HG03354 (cell line): ENCODE measurements around the gene BABAM2.

Experiments
- ATAC-seq: cut with Tn5 transposase; IDR thresholded peaks from one replicate; pipeline ENCODE4 v1.9.1; 2021; ENCODE audit warnings: mild to moderate bottlenecking; ENCODE audit not compliant: unreplicated experiment, poor library complexity, severe bottlenecking

Gene BABAM2

DNA sequence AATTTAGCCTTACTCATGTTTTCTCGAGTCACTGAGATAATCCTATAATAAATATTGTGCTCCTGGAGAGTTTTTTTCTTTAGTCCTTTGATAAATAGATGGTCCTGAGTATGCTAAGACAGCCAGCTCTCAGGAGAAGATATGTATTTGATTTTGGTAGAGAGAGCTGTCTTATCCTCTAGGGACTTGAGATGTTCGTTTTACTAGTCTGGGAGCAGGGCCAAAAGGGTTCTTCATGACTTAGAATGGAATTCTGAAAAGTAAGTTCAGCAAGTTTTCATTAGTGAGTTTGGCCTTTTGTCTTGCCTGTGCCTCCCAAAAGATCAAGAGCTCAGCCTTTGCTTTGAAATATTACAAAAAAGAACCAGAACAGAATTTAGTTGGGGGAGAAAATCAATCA lies 246.7 kb downstream of the BABAM2 start:
- no peak for ATAC-seq

DNA sequence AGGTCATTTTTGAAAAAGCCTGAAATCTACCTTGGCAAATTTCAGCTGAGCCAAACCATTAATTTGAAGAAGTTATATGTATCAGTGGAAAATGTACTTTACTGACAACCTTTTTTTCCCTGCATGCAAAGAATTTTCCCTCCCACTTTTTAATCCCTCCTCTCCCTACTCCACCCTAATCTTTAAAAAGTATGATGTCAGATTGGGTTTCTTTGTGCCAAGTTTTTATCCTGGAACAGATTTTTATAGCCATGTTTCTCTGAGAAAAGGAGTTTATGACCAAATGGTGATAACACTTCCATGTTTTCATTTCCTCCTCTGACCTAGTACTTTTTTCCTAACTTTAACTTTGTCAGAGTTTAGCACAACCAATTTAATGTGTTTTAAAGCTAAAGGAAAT lies 251.9 kb downstream of the BABAM2 start:
- ATAC-seq: no peak

DNA sequence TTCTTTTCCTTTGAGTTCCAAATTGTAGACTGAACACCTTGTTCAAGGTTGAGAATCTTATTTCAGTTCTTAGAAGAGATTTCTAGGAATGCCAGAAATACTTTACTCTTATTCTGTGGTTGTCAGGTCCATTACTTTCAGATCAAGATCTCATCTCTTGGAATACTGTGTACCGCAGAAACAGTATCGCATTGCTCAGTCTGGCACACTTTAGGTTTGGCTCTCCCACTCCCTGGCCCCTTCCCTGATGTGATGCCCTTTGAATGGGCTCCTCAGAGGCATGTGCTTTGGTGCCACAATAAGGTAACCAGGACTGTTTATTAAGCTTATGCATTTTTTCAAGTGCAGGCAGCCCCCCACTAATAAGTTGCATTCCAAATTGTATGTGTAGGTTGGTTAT lies 257.5 kb downstream of the BABAM2 start:
- no peak for ATAC-seq

DNA sequence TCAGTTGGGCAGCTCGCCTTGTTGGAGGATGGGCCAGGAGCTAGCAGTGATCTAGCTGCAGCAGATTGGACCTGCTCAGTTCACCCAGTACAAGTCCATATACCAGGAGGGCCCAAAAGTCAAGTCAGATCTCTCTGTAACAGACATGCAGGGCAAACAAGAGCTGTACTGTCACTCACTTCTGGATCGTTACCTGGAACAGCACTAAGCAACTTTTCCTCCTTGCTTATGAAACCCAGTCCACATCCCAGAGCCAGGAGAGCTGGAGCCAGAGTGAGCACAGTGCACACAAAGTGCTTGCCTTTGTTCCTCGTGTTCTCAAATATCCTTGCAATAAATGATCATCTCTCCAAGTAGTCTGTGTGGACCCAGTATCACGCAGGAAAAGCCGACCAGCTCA lies 258.0 kb downstream of the BABAM2 start:
- no peak for ATAC-seq

DNA sequence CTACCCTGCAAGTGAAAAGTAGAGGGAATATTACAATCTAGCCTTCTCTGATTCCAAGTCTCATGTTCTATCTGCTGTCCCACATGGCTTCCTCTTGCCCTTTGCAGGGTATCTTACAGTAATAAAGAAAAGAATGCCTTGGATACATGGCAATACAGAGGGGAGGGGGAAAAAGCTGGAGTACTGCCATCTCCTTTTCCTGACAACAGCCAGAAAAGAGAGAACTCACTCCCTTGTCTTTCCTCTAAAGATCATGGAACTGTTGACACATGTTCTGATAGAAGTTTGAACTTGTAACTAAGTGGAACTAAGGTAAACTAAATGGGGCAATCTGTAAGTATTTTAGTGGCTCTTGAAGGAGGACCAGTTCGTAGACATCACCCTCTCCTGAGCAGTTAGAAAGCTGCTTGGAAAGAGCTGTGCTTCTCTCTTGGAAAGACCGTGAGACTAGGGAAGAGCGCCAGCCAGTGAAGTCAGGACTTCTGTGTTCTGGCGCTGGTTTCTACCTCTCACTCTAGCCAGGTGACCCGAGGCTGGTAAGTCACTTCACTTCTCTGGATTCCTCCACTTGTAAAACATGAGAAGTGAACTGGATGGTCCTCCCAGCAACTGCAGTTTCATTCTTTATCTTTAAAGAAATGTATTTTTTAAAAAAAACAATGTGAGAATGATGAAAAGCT lies 259.8 kb downstream of the BABAM2 start:
- no peak for ATAC-seq

DNA sequence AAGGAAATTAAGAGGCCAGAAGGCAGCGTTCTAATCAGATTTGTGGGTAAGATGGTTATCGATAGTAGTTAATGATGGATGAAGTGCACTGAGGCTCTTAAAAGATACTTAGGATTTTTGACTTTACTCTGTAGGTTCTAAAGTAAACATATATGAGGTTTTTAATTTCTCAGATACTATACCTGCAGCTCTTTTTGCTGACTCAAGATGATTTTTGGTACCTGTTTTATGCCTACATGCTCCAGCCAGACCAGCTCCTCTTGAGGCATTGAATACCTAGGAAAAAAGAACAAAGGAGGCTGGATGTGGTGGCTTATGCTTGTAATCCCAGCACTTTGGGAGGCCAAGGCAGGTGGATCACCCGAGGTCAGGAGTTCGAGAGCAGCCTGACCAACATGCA lies 260.5 kb downstream of the BABAM2 start:
- no peak for ATAC-seq

DNA sequence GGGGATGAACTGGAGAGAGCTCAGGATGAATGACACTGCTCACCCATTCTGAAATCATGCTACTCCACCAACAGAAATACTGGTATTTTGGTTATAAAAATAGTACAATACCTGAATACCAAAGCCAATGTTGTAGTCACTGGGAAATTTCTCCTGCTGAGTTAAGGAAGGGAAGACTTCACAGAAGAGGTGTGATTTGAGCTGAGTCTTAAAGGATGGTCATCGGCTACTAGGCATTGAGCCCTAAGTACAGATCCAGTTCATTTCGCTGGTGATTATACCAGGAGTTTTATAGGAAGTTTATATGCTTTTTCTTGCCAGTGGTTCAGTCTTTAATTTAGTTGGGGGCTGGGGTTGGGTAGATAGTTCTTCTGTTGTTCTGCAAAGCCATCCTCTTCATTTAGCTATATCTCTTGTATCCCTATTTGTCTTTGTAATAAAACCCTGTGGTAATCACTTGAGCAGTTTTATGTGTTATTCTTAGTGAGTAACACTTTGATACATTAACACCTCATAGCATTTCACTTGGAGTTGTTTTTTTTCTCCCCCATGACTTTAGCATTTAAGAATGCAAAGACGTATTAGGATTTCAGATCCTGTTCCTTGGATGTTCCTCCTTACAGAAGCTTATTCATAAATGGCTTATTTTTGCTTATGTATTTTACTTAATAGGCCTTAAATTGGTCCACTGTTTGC lies 262.2 kb downstream of the BABAM2 start:
- no peak for ATAC-seq

DNA sequence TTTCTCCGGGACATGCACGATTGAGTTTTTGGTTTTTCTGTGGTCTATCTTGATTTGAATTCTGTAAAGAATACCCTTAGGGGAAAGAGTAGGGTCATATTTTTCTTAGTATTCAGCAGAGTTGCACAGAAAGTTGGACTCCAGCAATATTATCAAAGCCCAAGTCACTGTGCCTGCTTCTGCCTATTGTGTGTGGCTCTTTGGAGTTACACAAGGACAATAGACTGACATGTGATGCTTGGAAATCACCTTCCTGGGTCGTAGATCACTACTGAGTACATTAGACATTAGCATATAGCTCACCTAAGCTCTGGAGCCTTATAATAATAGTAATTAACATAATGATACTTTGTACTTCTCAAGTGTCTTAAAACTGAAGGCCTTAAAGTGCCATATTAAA lies 263.3 kb downstream of the BABAM2 start:
- ATAC-seq: no peak

DNA sequence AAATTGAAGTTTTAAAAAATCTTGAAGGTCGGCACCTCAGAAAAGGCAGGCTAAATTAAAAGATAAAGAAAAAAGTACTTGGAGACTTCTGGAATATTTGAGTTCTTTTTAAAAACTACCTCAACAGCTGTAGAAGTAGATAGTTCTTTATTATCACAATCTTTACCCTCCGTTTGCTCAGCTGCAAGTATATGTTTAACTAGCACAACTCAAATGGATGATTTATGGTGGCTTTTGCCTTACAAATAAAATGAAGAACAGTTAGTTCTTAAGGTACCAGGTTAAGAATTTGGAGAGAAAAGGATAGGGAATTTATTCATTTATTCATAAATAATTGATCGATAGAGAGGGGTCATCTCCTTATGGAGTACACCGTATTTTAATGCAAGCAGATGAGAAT lies 264.6 kb downstream of the BABAM2 start:
- no peak for ATAC-seq

DNA sequence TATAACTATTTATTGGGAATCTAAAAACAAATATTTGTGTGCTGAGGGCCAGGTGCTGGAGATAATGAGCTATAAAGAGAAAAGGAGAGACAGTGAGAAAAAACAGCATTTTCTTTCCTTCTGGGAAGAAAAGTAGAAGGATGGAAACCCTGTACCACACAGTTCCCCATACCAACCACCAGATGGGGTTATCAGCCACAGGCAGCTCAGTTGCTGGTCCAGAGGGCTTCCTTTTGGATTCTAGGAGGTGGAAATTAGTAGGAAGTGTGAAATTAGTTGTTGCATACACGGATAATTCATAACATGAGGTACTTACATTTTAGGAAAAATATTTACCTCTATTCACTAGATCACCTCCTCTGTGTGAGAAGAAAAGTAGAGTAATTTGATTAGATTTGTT lies 265.1 kb downstream of the BABAM2 start:
- ATAC-seq: no peak

DNA sequence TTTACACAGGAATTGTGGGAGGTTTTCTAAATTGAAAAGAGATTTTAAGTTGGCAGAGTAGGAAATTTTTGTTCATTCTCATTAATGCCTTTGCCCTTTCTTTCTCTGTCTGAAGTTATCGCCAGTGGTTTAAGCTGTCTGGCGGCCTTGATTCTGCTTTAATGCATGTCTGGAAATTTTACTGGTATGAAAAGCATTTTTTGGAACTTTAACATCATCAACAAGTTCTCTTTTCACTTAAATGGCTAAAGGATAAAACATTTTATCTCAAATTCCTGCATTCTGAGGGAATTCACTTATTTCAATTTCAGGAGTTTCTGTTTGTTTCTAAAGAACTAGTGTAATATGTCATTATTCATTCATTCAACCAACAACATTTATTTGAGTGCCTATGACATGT lies 268.3 kb downstream of the BABAM2 start:
- ATAC-seq: no peak

DNA sequence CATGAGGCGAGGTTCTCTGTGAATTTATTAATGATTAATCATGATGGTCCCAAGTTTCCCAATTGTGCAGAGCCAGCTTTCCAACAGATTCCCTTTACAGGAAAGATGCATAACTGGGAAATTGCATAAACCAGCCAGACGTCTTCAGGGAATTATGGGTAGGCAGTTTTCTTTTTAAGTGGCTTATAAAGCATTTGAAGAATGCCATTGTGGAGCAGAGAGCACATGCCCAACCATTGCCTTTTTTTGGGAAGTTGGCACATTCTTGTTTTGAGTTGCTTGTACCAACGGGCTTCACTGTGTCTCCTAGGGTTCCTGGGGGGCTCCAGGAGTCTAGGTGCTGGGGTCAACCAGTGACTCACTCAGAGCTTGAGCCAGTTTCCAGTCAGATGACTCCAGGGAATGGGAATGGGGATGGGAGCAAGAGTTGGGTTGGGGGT lies 270.5 kb downstream of the BABAM2 start:
- no peak for ATAC-seq

DNA sequence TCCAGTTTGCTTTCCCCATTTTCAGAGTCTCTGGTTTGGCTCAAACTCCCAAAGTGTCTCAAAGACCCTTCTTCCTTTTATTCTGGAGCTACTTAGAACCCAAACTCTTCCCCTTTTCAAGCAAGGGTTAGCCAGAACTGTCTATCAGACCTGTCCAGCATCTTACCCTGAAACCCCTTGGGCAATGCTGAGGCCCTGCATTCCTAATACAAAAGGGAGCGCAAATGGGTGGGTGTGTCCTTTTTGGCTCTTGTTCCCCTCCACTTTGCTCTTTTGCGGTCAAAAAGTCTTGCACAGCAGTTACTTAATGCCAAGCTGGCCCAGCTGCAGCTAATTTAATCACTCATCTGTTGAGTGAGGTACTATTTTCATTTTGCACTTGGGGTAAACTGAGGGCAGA lies 270.9 kb downstream of the BABAM2 start:
- ATAC-seq: no peak

DNA sequence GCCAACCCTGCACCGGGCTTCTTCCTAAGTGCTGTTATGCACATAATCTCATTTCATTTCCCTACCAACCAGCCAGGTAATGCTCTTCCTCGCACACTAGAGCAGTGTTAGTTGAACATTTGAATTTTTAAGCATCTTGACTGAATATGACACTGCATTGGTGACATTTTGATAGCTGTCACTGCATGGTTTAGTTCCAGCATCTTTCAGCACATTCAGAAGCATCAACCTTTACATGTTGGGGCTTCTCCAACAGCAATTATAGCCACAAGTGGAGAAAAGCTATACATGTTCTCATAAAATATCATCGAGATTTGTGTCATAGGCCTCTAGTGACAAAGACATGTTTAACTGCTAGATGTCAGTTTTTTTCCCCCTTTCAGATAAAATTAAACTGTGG lies 272.0 kb downstream of the BABAM2 start:
- no peak for ATAC-seq

DNA sequence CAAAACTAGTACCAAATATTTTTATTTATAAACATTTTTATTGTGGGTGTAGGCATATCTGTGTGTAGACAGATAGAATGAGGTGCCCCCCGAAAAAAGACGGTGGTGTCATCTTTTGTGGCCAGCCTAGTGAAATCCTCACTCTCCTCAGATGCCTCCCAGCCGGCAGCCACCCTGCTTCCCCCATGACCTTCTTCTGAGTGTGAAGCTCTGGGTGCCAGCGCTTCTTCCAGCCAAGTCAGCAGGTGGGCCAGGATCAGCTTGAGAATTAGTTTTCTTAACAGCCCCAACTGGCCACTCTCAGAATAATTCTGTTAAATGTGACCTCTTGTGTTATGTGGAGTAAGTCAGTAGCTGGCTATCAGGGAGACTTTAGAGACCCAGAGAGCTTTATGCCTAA lies 272.5 kb downstream of the BABAM2 start:
- no peak for ATAC-seq

DNA sequence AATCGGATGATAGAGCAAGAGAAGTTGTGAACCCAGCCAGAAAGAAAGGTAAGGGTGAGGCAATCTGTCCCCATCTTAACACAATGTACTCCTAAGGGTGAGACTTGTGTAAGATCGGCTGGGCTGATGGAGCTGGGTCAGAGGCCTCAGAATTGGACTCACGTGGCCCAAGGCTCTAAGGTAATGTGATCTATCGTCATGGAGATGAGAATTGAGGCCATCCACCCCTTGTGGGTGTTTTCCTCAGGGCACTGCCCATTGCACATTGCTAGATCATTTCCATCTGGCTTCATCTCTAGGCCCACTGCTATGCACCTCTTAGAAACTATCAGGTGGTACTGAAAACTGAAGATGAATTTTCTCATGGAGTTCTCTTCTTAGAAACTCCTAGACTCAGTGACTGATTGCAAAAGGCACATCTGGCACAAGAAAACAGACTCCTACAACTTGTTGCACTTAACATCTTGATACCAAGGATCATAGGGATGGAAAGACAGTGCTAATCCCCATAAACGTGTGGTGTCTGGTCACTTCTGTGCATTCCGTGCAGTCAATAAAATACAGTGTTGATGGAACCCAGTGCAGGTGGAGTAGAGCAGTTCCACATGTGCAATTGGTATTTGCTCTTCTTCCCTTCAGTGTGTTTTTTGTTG lies 273.2 kb downstream of the BABAM2 start:
- ATAC-seq: no peak

DNA sequence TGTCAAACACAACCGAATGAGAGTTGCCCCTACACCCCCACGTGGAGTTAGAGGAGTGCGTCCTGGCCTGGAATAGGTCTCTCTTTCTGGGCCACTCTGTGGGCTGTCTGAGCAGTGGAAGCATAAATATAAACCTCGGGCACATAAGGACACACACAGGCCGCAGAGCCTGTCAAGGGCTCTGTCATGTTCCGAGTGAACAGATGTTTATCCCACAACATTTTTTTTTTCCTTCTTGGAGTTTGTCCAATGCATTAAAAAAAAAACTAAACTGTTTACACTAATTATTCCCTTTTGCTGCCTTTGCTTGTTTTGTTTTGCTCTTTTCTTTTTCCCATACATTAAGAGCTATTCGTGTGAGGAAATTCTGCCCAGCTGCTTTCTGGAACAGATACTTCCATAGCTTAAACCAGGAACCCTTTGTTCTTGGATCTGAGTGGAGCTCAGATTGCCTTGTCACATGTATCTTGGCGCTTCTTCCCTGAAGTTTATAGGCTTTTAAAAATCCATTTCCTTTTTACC lies 273.8 kb downstream of the BABAM2 start:
- no peak for ATAC-seq

DNA sequence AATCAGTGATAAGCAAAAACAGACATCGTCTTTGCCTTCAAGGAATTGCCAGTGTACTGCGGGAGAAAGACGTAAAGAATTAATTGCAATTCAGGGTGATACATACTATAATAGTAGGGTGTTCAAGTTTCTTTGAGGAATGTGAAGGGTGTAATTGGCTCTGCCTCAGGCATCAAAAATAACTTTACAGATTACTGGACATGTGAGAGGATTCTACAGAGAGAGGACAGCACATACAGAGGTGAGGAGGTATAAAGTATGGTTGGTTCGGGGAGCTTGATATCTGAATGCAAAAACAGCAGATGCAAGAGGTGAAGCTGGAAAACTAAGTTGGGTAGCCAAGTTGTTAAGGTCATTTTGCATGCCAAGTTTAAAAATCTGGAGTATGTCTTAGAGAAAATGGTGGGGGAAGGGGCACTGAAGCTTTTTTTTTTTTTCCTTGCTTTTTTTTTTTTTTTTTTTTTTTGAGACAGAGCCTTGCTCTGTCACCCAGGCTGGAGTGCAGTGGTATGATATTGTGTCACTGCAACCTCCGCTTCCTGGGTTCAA lies 274.6 kb downstream of the BABAM2 start:
- ATAC-seq: no peak

DNA sequence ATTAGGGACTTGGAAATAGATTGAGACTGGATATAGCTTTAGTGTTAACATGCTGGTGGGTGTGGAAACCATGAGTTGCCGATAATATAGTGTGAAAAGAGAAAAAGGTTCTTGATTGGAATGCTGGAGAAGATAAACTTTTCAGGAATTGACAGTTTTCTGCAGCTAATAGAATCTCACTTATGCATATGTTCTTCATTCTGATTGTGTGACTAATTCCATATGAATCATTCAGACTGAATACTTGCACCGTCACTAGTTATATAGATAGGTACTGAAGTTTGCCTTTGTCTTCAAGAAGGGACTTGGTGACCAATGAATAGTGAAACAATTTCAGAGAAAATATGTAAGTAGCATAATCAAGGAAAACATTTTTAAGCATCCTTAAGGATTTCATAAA lies 276.4 kb downstream of the BABAM2 start:
- no peak for ATAC-seq

DNA sequence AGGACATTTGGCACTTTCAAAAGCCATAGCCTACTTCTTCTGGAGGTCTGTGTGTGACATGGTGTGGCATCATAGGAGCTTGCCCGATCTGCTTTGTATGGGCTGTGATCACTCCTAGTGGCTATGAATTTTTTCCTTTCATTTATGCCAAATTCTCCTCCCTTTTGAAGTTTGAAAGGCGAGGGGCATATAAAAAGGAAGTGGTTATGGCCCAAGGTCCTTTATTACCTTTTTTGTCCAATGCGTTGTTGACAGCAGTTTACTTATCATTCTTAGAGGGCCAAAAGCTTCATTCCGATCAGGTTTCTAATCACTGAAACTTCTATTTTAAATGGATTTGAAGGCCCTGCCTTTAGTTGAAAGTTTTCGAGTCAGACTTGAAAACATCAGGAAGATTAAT lies 277.8 kb downstream of the BABAM2 start:
- ATAC-seq: no peak

DNA sequence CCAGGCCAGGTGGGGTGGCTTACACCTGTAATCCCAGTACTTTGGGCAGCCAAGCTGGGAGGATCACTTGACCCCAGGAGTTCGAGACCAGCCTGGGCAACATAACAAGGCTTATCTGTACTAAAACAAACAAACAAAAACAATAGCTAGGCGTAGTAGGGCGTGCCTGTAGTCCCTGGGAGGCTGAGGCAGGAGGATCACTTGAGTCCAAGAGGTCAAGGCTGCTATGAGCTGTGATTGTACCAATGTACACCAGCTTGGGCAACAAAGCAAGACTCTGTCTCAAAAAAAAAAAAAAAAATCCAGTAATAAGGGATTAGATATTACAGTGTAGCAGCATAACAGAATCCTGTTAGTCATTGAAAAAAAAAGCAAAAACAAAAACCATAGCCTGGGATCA lies 279.0 kb downstream of the BABAM2 start:
- no peak for ATAC-seq
